Omental fat pad (tissue), 4 donors: Measurements from ENCODE around the gene AOAH. TPM values are rescaled to one million over a fixed set of nuclear protein-coding genes. Genes with fewer than 3 reads are reported as not detected.

ENCODE experiments used
- ATAC-seq: fragments of 150-250 bp; one replicate; pipeline ENCODE4 v1.9.1; 2016; ENCODE audit warnings: mild to moderate bottlenecking, moderate library complexity; ENCODE audit not compliant: low FRiP score
- DNase-seq: peaks from one replicate; pipeline ENCODE4 v3.0.0-alpha.2; 2019; ENCODE audit warnings: low spot score
- CTCF ChIP-seq, 3 donors: fragments of 450-650 bp; IDR thresholded peaks; one replicate each; pipeline ENCODE4 v1.5.1; 2016 to 2017; ENCODE audit warnings: antibody characterized with exemption in 3 of 3, mild to moderate bottlenecking in 3 of 3, moderate library complexity in 2 of 3
- total RNA-seq, 4 donors: library from RNA; depleted of rRNA; stranded (reverse); fragments of >200 nt; gene quantifications; one replicate each; pipeline ENCODE4 v1.1.0, GENCODE V29; 2016

The AOAH gene
- total RNA-seq, 4 donors from 2014 or later: 5.8 to 27.9 (median 16.7) TPM

GRCh38 chr7:36515847-36516246 lies 208.4 kb downstream of the AOAH start:
- DNase-seq (no peak), ATAC-seq (no peak)
- no peak for TF ChIP-seq CTCF (IDR thresholded peaks at IDR 0.05)

- no peak for TF ChIP-seq CTCF (IDR thresholded peaks at IDR 0.05)
- ATAC-seq (no peak), DNase-seq (no peak)
Measured at GRCh38 chr7:36514289-36515243, 209.7 kb downstream of the AOAH start.

- TF ChIP-seq CTCF (IDR thresholded peaks at IDR 0.05): no peak
- ATAC-seq (no peak), DNase-seq (no peak)
Measured at GRCh38 chr7:36513393-36513792, 210.9 kb downstream of the AOAH start.

- TF ChIP-seq CTCF (IDR thresholded peaks at IDR 0.05): no peak
- ATAC-seq (no peak), DNase-seq (no peak)
Measured at GRCh38 chr7:36512616-36513015, 211.7 kb downstream of the AOAH start.

GRCh38 chr7:36509962-36510361 lies 214.3 kb downstream of the AOAH start:
- no peak for TF ChIP-seq CTCF (IDR thresholded peaks at IDR 0.05)
- no peak for ATAC-seq

GRCh38 chr7:36507475-36508440 lies 216.5 kb downstream of the AOAH start:
- DNase-seq (no peak), ATAC-seq (no peak)
- TF ChIP-seq CTCF (IDR thresholded peaks at IDR 0.05): no peak

More at GRCh38 chr7:36509962-36510361, 214.3 kb downstream of the AOAH start:
- no peak for DNase-seq
